Cardiac muscle cell (in vitro differentiated cells and primary cell): ENCODE data around the gene EEF2KMT. TPM values are rescaled to one million over a fixed set of nuclear protein-coding genes. Genes with fewer than 3 reads are reported as not detected.
A peak's percentile ranks its signal among the peaks of the same experiment; 100 is the strongest.

Experiments used
- DNase-seq, 2 donors: peaks; one replicate each; pipeline versions ENCODE4 v3.0.0 to v3.0.0-alpha.2; 2010 to 2017; ENCODE audit warnings: low read depth in 1 of 2, low spot score in 1 of 2
- H3K27ac ChIP-seq: fragments of 200-600 bp; sonication (generic); 2 replicates; pipeline ENCODE4 v1.5.1; 2016
- H3K27me3 ChIP-seq: fragments of 200-600 bp; sonication (generic); 2 replicates; pipeline ENCODE4 v1.6.0; 2016; ENCODE audit warnings: control low read depth
- H3K36me3 ChIP-seq: fragments of 200-600 bp; sonication (generic); 2 replicates; pipeline ENCODE4 v1.5.1; 2016; ENCODE audit warnings: control low read depth
- H3K4me1 ChIP-seq: fragments of 200-600 bp; sonication (generic); 2 replicates; pipeline ENCODE4 v1.8.1; 2017; ENCODE audit warnings: low read depth, mild to moderate bottlenecking, mixed run types
- H3K4me3 ChIP-seq: fragments of 200-600 bp; sonication (generic); 2 replicates; pipeline ENCODE4 v1.5.1; 2016; ENCODE audit warnings: mild to moderate bottlenecking
- H3K9me3 ChIP-seq: fragments of 200-600 bp; sonication (generic); 2 replicates; pipeline ENCODE4 v1.5.1; 2017; ENCODE audit warnings: low read depth, mild to moderate bottlenecking, control low read depth
- CTCF ChIP-seq: IDR thresholded peaks from 2 replicates; pipeline ENCODE4 v1.5.1; 2012; ENCODE audit warnings: low read depth, mild to moderate bottlenecking, low read length
- polyA plus RNA-seq: library from polyadenylated mRNA; unstranded; fragments of >200 nt; fragmentation: Nextera tagmentation; extraction: Ambion mirVana; gene quantifications from 2 replicates; pipeline ENCODE4 v1.2.1, GENCODE V29; 2016
- total RNA-seq: library from RNA; depleted of rRNA; stranded (reverse); fragments of >200 nt; gene quantifications from 2 replicates; pipeline ENCODE4 v1.2.3, GENCODE V29; 2016

EEF2KMT gene
- total and polyA plus RNA-seq, 2 experiments from 2014 or later = 9.6 to 23.2 TPM

GRCh38 chr16:5071681-5072333 is 25.8 kb downstream of the EEF2KMT start, which contains the start of gene ALG1:
Gene ALG1, plus strand, starts transcription at chr16:5071843. Its CDS starts 7 bp downstream, at chr16:5071850.
- Histone ChIP-seq H3K27ac (peak within 1 kb of the TSS; percentile 78), H3K4me1 (no peaks in the 10 kb centered on the region), H3K36me3 (no peaks in the 10 kb centered on the region), H3K27me3 (no peaks in the 10 kb centered on the region), H3K9me3 (no peaks in the 10 kb centered on the region), H3K4me3 (peak within 1 kb of the TSS; percentile 81)
- DNase-seq = peak; percentile 89 to 92
- no peak for TF ChIP-seq CTCF

- Histone ChIP-seq H3K4me3 (no peak overlapping the region), H3K9me3 (no peaks in the 10 kb centered on the region), H3K27ac (peak overlapping the region; percentile 78), H3K4me1 (no peaks in the 10 kb centered on the region), H3K36me3 (no peaks in the 10 kb centered on the region), H3K27me3 (no peaks in the 10 kb centered on the region)
- TF ChIP-seq CTCF = no peak
- DNase-seq = no peak
Measured at GRCh38 chr16:5071341-5071680, 26.3 kb downstream of the EEF2KMT start.

GRCh38 chr16:5070431-5071186 is 27.0 kb downstream of the EEF2KMT start:
- Histone ChIP-seq H3K4me3 (no peak overlapping the region), H3K27me3 (no peaks in the 10 kb centered on the region), H3K4me1 (no peaks in the 10 kb centered on the region), H3K9me3 (no peaks in the 10 kb centered on the region), H3K36me3 (no peaks in the 10 kb centered on the region), H3K27ac (no peak overlapping the region)
- no peak for TF ChIP-seq CTCF
- DNase-seq = no peak

- no peak for TF ChIP-seq CTCF
Measured at GRCh38 chr16:5069854-5070253, 27.7 kb downstream of the EEF2KMT start.

GRCh38 chr16:5069048-5069447 is 28.5 kb downstream of the EEF2KMT start:
- TF ChIP-seq CTCF = no peak
- H3K36me3 ChIP-seq = no peaks in the 10 kb centered on the region

More at GRCh38 chr16:5069854-5070253, 27.7 kb downstream of the EEF2KMT start:
- Histone ChIP-seq H3K4me1 (no peaks in the 10 kb centered on the region), H3K27me3 (no peaks in the 10 kb centered on the region), H3K27ac (no peak overlapping the region), H3K4me3 (no peak overlapping the region), H3K36me3 (no peaks in the 10 kb centered on the region), H3K9me3 (no peaks in the 10 kb centered on the region)
- DNase-seq = no peak

More at GRCh38 chr16:5069048-5069447, 28.5 kb downstream of the EEF2KMT start:
- H3K4me3 ChIP-seq = no peak overlapping the region
- H3K27me3 ChIP-seq = no peaks in the 10 kb centered on the region
- no peak overlapping the region for H3K27ac ChIP-seq
- no peaks in the 10 kb centered on the region for H3K9me3 ChIP-seq
- DNase-seq = no peak
- no peaks in the 10 kb centered on the region for H3K4me1 ChIP-seq
